MM.1S (cell line): Measurements from ENCODE around the gene COL5A1.

ENCODE experiments used
- DNase-seq: peaks from one replicate; pipeline ENCODE4 v3.0.0-alpha.2; 2015
- H2AFZ ChIP-seq: fragments of 300-600 bp; sonication (generic); 2 replicates; pipeline ENCODE4 v1.6.0; 2016; ENCODE audit warnings: antibody characterized with exemption, low read length
- H3F3A ChIP-seq: fragments of 300-600 bp; sonication (generic); 2 replicates; pipeline ENCODE4 v1.6.1; 2016; ENCODE audit warnings: mild to moderate bottlenecking, antibody characterized with exemption, low read length, moderate library complexity, mixed read lengths; ENCODE audit not compliant: insufficient read depth
- H3K27ac ChIP-seq: fragments of 300-600 bp; sonication (generic); 2 replicates; pipeline ENCODE4 v1.5.1; 2016; ENCODE audit warnings: mild to moderate bottlenecking, low read length
- H3K27me3 ChIP-seq: fragments of 300-600 bp; sonication (generic); replicated peaks from 2 replicates; pipeline ENCODE4 v1.6.0; 2016; ENCODE audit warnings: low read length; ENCODE audit not compliant: insufficient read depth
- H3K36me3 ChIP-seq: fragments of 300-600 bp; sonication (generic); replicated peaks from 2 replicates; pipeline ENCODE4 v1.6.1; 2016; ENCODE audit warnings: mild to moderate bottlenecking, low read length, mixed read lengths; ENCODE audit not compliant: insufficient read depth
- H3K4me1 ChIP-seq: fragments of 300-600 bp; sonication (generic); 2 replicates; pipeline ENCODE4 v1.6.1; 2016; ENCODE audit warnings: low read length, mixed read lengths
- H3K4me2 ChIP-seq: fragments of 300-600 bp; sonication (generic); 2 replicates; pipeline ENCODE4 v1.6.0; 2016; ENCODE audit warnings: low read depth, low read length
- H3K4me3 ChIP-seq: fragments of 300-600 bp; sonication (generic); 2 replicates; pipeline ENCODE4 v1.5.1; 2016; ENCODE audit warnings: low read length, mixed read lengths
- H3K79me2 ChIP-seq: fragments of 300-600 bp; sonication (generic); 2 replicates; pipeline ENCODE4 v1.6.1; 2016; ENCODE audit warnings: mixed run types, low read length, mixed read lengths
- H3K9ac ChIP-seq: fragments of 300-600 bp; sonication (generic); 2 replicates; pipeline ENCODE4 v1.6.1; 2016; ENCODE audit warnings: low read length, mixed read lengths
- H3K9me2 ChIP-seq: fragments of 300-600 bp; sonication (generic); replicated peaks from 2 replicates; pipeline ENCODE4 v1.6.1; 2016; ENCODE audit warnings: mild to moderate bottlenecking, low read length, mixed read lengths; ENCODE audit not compliant: insufficient read depth
- H3K9me3 ChIP-seq: fragments of 300-600 bp; sonication (generic); replicated peaks from 2 replicates; pipeline ENCODE4 v1.6.1; 2016; ENCODE audit warnings: mild to moderate bottlenecking, low read length, mixed read lengths; ENCODE audit not compliant: insufficient read depth
- H4K20me1 ChIP-seq: fragments of 300-600 bp; sonication (generic); 2 replicates; pipeline ENCODE4 v1.6.1; 2016; ENCODE audit warnings: mild to moderate bottlenecking, low read length, moderate library complexity, mixed read lengths; ENCODE audit not compliant: insufficient read depth
- CTCF ChIP-seq: fragments of 300-600 bp; sonication (generic); IDR thresholded peaks from 2 replicates; pipeline ENCODE4 v1.5.1; 2016; ENCODE audit warnings: antibody characterized with exemption, low read length, mixed read lengths
- EZH2 ChIP-seq: fragments of 300-600 bp; sonication (generic); optimal IDR thresholded peaks from 2 replicates; pipeline ENCODE3; 2017; ENCODE audit warnings: low read depth, mild to moderate bottlenecking, antibody characterized with exemption, low read length, mixed read lengths
- EZH2phosphoT487 ChIP-seq: fragments of 300-600 bp; sonication (generic); IDR thresholded peaks from 2 replicates; pipeline ENCODE4 v1.6.1; 2018; ENCODE audit warnings: antibody characterized with exemption, low read length

COL5A1 gene

GRCh38 chr9:134889386-134890154 lies 248.0 kb downstream of the COL5A1 start:
- no peak overlapping the region for H3K27ac ChIP-seq
- no peaks in the 10 kb centered on the region for H3K36me3 ChIP-seq
- H3F3A ChIP-seq: no peaks in the 10 kb centered on the region
- H3K9me2 ChIP-seq: no peaks in the 10 kb centered on the region
- H3K9ac ChIP-seq: no peak overlapping the region
- H3K9me3 ChIP-seq: no peaks in the 10 kb centered on the region
- H3K27me3 ChIP-seq: peaks cover 95% of the 10 kb centered on the region
- H3K4me1 ChIP-seq: no peaks in the 10 kb centered on the region
- no peaks in the 10 kb centered on the region for H3K79me2 ChIP-seq
- H3K4me2 ChIP-seq: no peak overlapping the region
- DNase-seq: no peak
- TF ChIP-seq EZH2 (no peak), EZH2phosphoT487 (no peak), CTCF (no peak)
- H2AFZ ChIP-seq: no peak overlapping the region
- no peak overlapping the region for H3K4me3 ChIP-seq
- H4K20me1 ChIP-seq: no peaks in the 10 kb centered on the region

- H3K9me3 ChIP-seq: no peaks in the 10 kb centered on the region
- H4K20me1 ChIP-seq: no peaks in the 10 kb centered on the region
- no peak overlapping the region for H3K4me3 ChIP-seq
- no peaks in the 10 kb centered on the region for H3K36me3 ChIP-seq
- H3K4me2 ChIP-seq: no peak overlapping the region
- H3K9me2 ChIP-seq: no peaks in the 10 kb centered on the region
- DNase-seq: no peak
- H3K27ac ChIP-seq: no peak overlapping the region
- no peaks in the 10 kb centered on the region for H3K4me1 ChIP-seq
- no peak overlapping the region for H3K9ac ChIP-seq
- no peaks in the 10 kb centered on the region for H3F3A ChIP-seq
- TF ChIP-seq EZH2: no peak
- TF ChIP-seq CTCF: no peak
- no peak for TF ChIP-seq EZH2phosphoT487
- H3K79me2 ChIP-seq: no peaks in the 10 kb centered on the region
- H3K27me3 ChIP-seq: peaks cover 95% of the 10 kb centered on the region
- no peak overlapping the region for H2AFZ ChIP-seq
These were observed 248.5 kb downstream of the COL5A1 start for GRCh38 chr9:134890155-134890495.

- no peaks in the 10 kb centered on the region for H4K20me1 ChIP-seq
These were observed 249.4 kb downstream of the COL5A1 start for GRCh38 chr9:134891053-134891452.

GRCh38 chr9:134891713-134892112 lies 250.1 kb downstream of the COL5A1 start:
- H3K79me2 ChIP-seq: no peaks in the 10 kb centered on the region
- H3K36me3 ChIP-seq: no peaks in the 10 kb centered on the region
- no peaks in the 10 kb centered on the region for H3K4me1 ChIP-seq
- H3K9me2 ChIP-seq: no peaks in the 10 kb centered on the region
- no peaks in the 10 kb centered on the region for H4K20me1 ChIP-seq
- H3K9ac ChIP-seq: no peak overlapping the region
- H3K27me3 ChIP-seq: peaks cover 94% of the 10 kb centered on the region
- H3K4me2 ChIP-seq: no peak overlapping the region
- no peak overlapping the region for H3K4me3 ChIP-seq
- TF ChIP-seq EZH2phosphoT487: no peak
- no peak for TF ChIP-seq EZH2
- TF ChIP-seq CTCF: no peak
- H3F3A ChIP-seq: no peaks in the 10 kb centered on the region
- no peak overlapping the region for H2AFZ ChIP-seq
- no peak for DNase-seq
- no peak overlapping the region for H3K27ac ChIP-seq
- no peaks in the 10 kb centered on the region for H3K9me3 ChIP-seq

More at GRCh38 chr9:134891053-134891452, 249.4 kb downstream of the COL5A1 start:
- no peaks in the 10 kb centered on the region for H3K4me1 ChIP-seq
- H3K27me3 ChIP-seq: peaks cover 94% of the 10 kb centered on the region
- no peak overlapping the region for H3K27ac ChIP-seq
- H3K4me2 ChIP-seq: no peak overlapping the region
- no peak overlapping the region for H2AFZ ChIP-seq
- H3K9ac ChIP-seq: no peak overlapping the region
- no peak for TF ChIP-seq EZH2
- no peak for TF ChIP-seq EZH2phosphoT487
- no peak overlapping the region for H3K4me3 ChIP-seq
- H3F3A ChIP-seq: no peaks in the 10 kb centered on the region
- H3K9me3 ChIP-seq: no peaks in the 10 kb centered on the region
- no peak for DNase-seq
- H3K79me2 ChIP-seq: no peaks in the 10 kb centered on the region
- no peaks in the 10 kb centered on the region for H3K36me3 ChIP-seq
- H3K9me2 ChIP-seq: no peaks in the 10 kb centered on the region
